Cerebellar nuclear complex (tissue), 1 donor: ENCODE results near the gene KCNQ1.

Experiments
- DNase-seq, 2 experiments: peaks; one replicate each; lab custom pipeline; 2025; lab: John Stamatoyannopoulos, UW

The KCNQ1 gene

GRCh38 chr11:2442589-2442988 lies 2.2 kb upstream of the KCNQ1 start:
- DNase-seq = no peak

GRCh38 chr11:2443406-2443805 lies 1.4 kb upstream of the KCNQ1 start:
- DNase-seq = no peak

- DNase-seq = no peak
Measured at GRCh38 chr11:2443881-2444820, 657 bp upstream of the KCNQ1 start, which contains the start of gene TRPM5. TRPM5 (minus strand) TSS chr11:2444514; CDS start chr11:2423036, 21,478 bp downstream.

- no peak for DNase-seq
Measured at GRCh38 chr11:2445746-2446551, 1.1 kb downstream of the KCNQ1 start.

- DNase-seq = no peak
Measured at GRCh38 chr11:2446590-2447252, 1.9 kb downstream of the KCNQ1 start.

GRCh38 chr11:2447253-2447950 lies 2.6 kb downstream of the KCNQ1 start:
- no peak for DNase-seq

GRCh38 chr11:2447951-2448650 lies 3.3 kb downstream of the KCNQ1 start:
- no peak for DNase-seq

GRCh38 chr11:2448661-2449547 lies 4.1 kb downstream of the KCNQ1 start:
- DNase-seq = no peak

- no peak for DNase-seq
Measured at GRCh38 chr11:2449548-2450320, 4.9 kb downstream of the KCNQ1 start.

- no peak for DNase-seq
Measured at GRCh38 chr11:2450321-2451041, 5.7 kb downstream of the KCNQ1 start.

- no peak for DNase-seq
Measured at GRCh38 chr11:2451336-2451735, 6.5 kb downstream of the KCNQ1 start.

GRCh38 chr11:2451916-2452315 lies 7.1 kb downstream of the KCNQ1 start:
- DNase-seq = no peak

GRCh38 chr11:2452321-2453012 lies 7.7 kb downstream of the KCNQ1 start:
- no peak for DNase-seq

GRCh38 chr11:2453436-2453835 lies 8.6 kb downstream of the KCNQ1 start:
- DNase-seq = no peak

GRCh38 chr11:2458321-2458720 lies 13.5 kb downstream of the KCNQ1 start:
- no peak for DNase-seq

- no peak for DNase-seq
Measured at GRCh38 chr11:2459016-2459725, 14.4 kb downstream of the KCNQ1 start.
